Right cardiac atrium (tissue), 5 donors: ENCODE measurements around the gene TSR1. TPM values are rescaled to one million over a fixed set of nuclear protein-coding genes. Genes with fewer than 3 reads are reported as not detected.

Experiments used
- ATAC-seq, 2 donors: fragments of 200-7000 bp; cut with Tn5 transposase; one replicate each; pipeline versions ENCODE4 v1.8.0 to v1.9.1; 2020; ENCODE audit warnings: moderate library complexity in 2 of 2, mild to moderate bottlenecking in 1 of 2
- DNase-seq, 3 donors: peaks; one replicate each; pipeline ENCODE4 v3.0.0-alpha.2; 2020
- H3K27ac ChIP-seq: one replicate; pipeline ENCODE4 v1.5.1; 2013; ENCODE audit warnings: mild to moderate bottlenecking, low read length, control low read depth, moderate library complexity
- H3K27me3 ChIP-seq: one replicate; pipeline ENCODE4 v1.6.1; 2013; ENCODE audit not compliant: control insufficient read depth, insufficient read depth
- H3K4me1 ChIP-seq: one replicate; pipeline ENCODE4 v1.6.1; 2013; ENCODE audit warnings: low read length; ENCODE audit not compliant: control insufficient read depth, insufficient read depth
- H3K4me3 ChIP-seq: one replicate; pipeline ENCODE4 v1.5.1; 2013; ENCODE audit warnings: low read length, control low read depth
- H3K9me3 ChIP-seq: one replicate; pipeline ENCODE4 v1.6.1; 2013; ENCODE audit warnings: low read length; ENCODE audit not compliant: control insufficient read depth
- WGBS: extraction: QIAGEN DNeasy Blood & Tissue Kit; methylation state at CpG from one replicate; pipeline ENCODE4 v1.1.7; 2013; 5-methylcytosine and 5-hydroxymethylcytosine counted together
- intact Hi-C, 4 donors: fragments of 100-400 bp; cut with DNase I; formaldehyde crosslinking; loops; one replicate each; pipeline versions ENCODE4 v1.11.0 to v1.14.0; 2022 to 2023
- polyA plus RNA-seq: library from polyadenylated mRNA; stranded (reverse); fragments of 200-250 nt; gene quantifications from one replicate; pipeline ENCODE4 v1.2.3, GENCODE V29; 2013
- total RNA-seq, 4 donors: library from RNA; stranded (reverse); fragmentation: NEBNext Ultra II Directional; extraction: Animal tissue kit (Norgen Biotek cat#: 25700); gene quantifications; one replicate each; pipeline ENCODE4 v1.2.1, GENCODE V29; 2021
- donor health status: healthy with polysubstance abuse.
- donor health status: DM: no; HTN: yes; CAD: no.
- donor health status: DM: no; HTN: no; CAD: no.
- donor health status: DM: no; HTN: yes; CAD: no; lungs with severe emphysema.
- donor health status: DM: yes; HTN: yes; CAD: no.

TSR1 gene
- total and polyA plus RNA-seq, 5 donors: 12.3 to 22.2 (median 17.7) TPM

GRCh38 chr17:2361010-2361760 lies 24.9 kb upstream of the TSR1 start:
- intact Hi-C loops: loop anchor here in 1 of 4 donors (10.0 kb wide), 1 partner anchor 54 kb away; no protein-coding TSS in a partner anchor
- H3K4me3 ChIP-seq: no peak overlapping the region
- no peak overlapping the region for H3K27ac ChIP-seq
- DNase-seq (no peak), ATAC-seq (no peak)
- no peaks in the 10 kb centered on the region for H3K27me3 ChIP-seq
- no peaks in the 10 kb centered on the region for H3K9me3 ChIP-seq
- 79% methylated on average over 21 of the region's 21 CpGs for WGBS
- H3K4me1 ChIP-seq: peaks cover 4% of the 10 kb centered on the region

GRCh38 chr17:2357931-2358434 lies 21.7 kb upstream of the TSR1 start:
- H3K4me1 ChIP-seq: no peaks in the 10 kb centered on the region
- WGBS: 92% methylated on average over 10 of the region's 10 CpGs
- H3K9me3 ChIP-seq: no peaks in the 10 kb centered on the region
- H3K4me3 ChIP-seq: no peak overlapping the region
- ATAC-seq (peak in 1 of 2 donors; percentile 8), DNase-seq (peak in 1 of 3 donors; percentile 0)
- no peaks in the 10 kb centered on the region for H3K27me3 ChIP-seq
- intact Hi-C loops: no loop called here
- no peak overlapping the region for H3K27ac ChIP-seq

DNA sequence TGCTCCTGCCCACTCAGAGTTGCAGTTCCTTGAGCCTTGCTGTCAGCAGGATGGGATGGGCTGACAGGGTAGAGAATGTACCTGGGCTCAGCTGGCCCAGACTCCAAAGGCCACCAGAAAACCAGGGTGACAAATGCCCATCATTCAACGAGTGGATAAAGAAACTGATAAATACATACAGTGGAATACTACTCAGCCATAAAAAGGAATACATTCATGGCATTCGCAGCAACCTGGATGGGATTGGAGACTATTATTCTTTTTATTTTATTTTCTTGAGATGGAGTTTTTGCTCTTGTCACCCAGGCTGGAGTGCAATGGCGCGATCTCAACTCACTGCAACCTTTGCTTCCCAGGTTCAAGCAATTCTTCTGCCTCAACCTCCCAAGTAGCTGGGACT lies 21.0 kb upstream of the TSR1 start:
- H3K27ac ChIP-seq: no peak overlapping the region
- peak in 1 of 3 donors; percentile 1 for DNase-seq
- no peaks in the 10 kb centered on the region for H3K27me3 ChIP-seq
- intact Hi-C loops: no loop called here
- no peak for ATAC-seq
- 95% methylated on average over 4 of the region's 4 CpGs for WGBS
- no peak overlapping the region for H3K4me3 ChIP-seq
- H3K4me1 ChIP-seq: no peaks in the 10 kb centered on the region
- H3K9me3 ChIP-seq: no peaks in the 10 kb centered on the region

GRCh38 chr17:2354311-2354710 lies 18.1 kb upstream of the TSR1 start:
- H3K9me3 ChIP-seq: no peaks in the 10 kb centered on the region
- no peak overlapping the region for H3K4me3 ChIP-seq
- H3K27me3 ChIP-seq: no peaks in the 10 kb centered on the region
- WGBS: 85% methylated on average over 8 of the region's 8 CpGs
- no peaks in the 10 kb centered on the region for H3K4me1 ChIP-seq
- intact Hi-C loops: no loop called here
- no peak for DNase-seq
- no peak for ATAC-seq
- no peak overlapping the region for H3K27ac ChIP-seq

DNA sequence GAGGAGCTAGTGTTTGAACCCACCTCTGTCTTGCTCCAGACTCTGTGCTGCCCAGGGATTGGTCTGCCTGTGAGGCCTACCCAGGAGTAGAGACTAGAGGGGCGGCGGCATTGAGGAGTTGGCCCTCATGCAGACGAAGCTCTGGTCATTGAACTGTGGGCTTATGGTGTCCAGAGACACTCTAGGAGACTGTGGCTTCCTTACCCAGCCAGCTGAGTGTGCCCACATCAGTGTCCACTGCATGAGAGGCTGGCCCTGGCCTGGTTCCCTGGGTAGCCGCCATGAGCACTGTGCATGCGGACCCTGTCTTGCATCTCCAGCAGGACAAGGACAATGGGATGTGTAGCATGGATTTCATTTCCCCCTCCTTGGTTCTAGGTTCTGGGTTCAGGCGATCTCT lies 15.0 kb upstream of the TSR1 start:
- ATAC-seq (no peak), DNase-seq (peak in 1 of 3 donors; percentile 8)
- Histone ChIP-seq H3K27me3 (no peaks in the 10 kb centered on the region), H3K9me3 (no peaks in the 10 kb centered on the region), H3K4me1 (peaks cover 3% of the 10 kb centered on the region), H3K4me3 (no peak overlapping the region), H3K27ac (no peak overlapping the region)
- intact Hi-C loops: no loop called here
- 93% methylated on average over 6 of the region's 6 CpGs for WGBS

GRCh38 chr17:2347805-2348685 lies 11.8 kb upstream of the TSR1 start:
- intact Hi-C loops: no loop called here
- no peaks in the 10 kb centered on the region for H3K9me3 ChIP-seq
- 63% methylated on average over 11 of the region's 11 CpGs for WGBS
- DNase-seq: peak in 1 of 3 donors; percentile 65
- H3K4me1 ChIP-seq: peaks cover 3% of the 10 kb centered on the region
- peak; percentile 51 to 79 for ATAC-seq
- H3K4me3 ChIP-seq: no peak overlapping the region
- H3K27me3 ChIP-seq: no peaks in the 10 kb centered on the region
- peak overlapping the region; percentile 12 for H3K27ac ChIP-seq

- ATAC-seq (no peak), DNase-seq (no peak)
- intact Hi-C loops: no loop called here
- WGBS: 93% methylated on average over 8 of the region's 8 CpGs
- H3K4me3 ChIP-seq: no peak overlapping the region
- H3K27me3 ChIP-seq: no peaks in the 10 kb centered on the region
- H3K9me3 ChIP-seq: no peaks in the 10 kb centered on the region
- no peak overlapping the region for H3K27ac ChIP-seq
- H3K4me1 ChIP-seq: peaks cover 3% of the 10 kb centered on the region
Measured at GRCh38 chr17:2346475-2346874, 10.2 kb upstream of the TSR1 start.

- intact Hi-C loops: no loop called here
- ATAC-seq (no peak), DNase-seq (no peak)
- no peak overlapping the region for H3K4me3 ChIP-seq
- no peaks in the 10 kb centered on the region for H3K9me3 ChIP-seq
- no peak overlapping the region for H3K27ac ChIP-seq
- 49% methylated on average over 10 of the region's 10 CpGs for WGBS
- H3K4me1 ChIP-seq: peaks cover 3% of the 10 kb centered on the region
- H3K27me3 ChIP-seq: no peaks in the 10 kb centered on the region
Measured at GRCh38 chr17:2344528-2344927, 8.3 kb upstream of the TSR1 start.

GRCh38 chr17:2343421-2343820 lies 7.2 kb upstream of the TSR1 start:
- Histone ChIP-seq H3K4me1 (peaks cover 2% of the 10 kb centered on the region), H3K27ac (no peak overlapping the region), H3K27me3 (no peaks in the 10 kb centered on the region), H3K9me3 (no peaks in the 10 kb centered on the region), H3K4me3 (no peak overlapping the region)
- WGBS: 66% methylated on average over 5 of the region's 5 CpGs
- ATAC-seq: no peak
- DNase-seq: no peak
- intact Hi-C loops: no loop called here

DNA sequence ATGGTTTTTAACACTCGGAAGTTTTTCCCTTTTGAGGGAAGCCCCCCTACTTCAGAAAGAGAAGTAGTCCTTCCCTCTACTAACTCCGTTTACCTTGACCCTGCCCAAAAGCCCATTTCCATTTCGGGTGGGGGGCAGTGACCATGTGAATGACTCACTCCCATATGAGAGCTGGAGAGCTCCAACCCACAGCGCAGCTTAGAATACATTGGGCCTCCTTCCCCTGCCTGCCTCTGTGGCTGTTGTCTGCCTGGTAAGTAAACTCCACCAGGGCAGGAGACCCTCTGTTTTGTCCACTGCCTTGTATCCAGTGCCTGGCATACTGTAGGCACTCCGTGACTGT lies 2.0 kb upstream of the TSR1 start:
- peaks cover 2% of the 10 kb centered on the region for H3K4me1 ChIP-seq
- ATAC-seq (no peak), DNase-seq (no peak)
- H3K27ac ChIP-seq: peak overlapping the region; percentile 16
- no peaks in the 10 kb centered on the region for H3K9me3 ChIP-seq
- intact Hi-C loops: no loop called here
- H3K27me3 ChIP-seq: no peaks in the 10 kb centered on the region
- 22% methylated on average over 5 of the region's 5 CpGs for WGBS
- H3K4me3 ChIP-seq: peak overlapping the region; percentile 92
